Esophagus muscularis mucosa (tissue), 4 donors: ENCODE measurements around the gene BRD2. TPM values are rescaled to one million over a fixed set of nuclear protein-coding genes. Genes with fewer than 3 reads are reported as not detected.

Source experiments
- DNase-seq: peaks from one replicate; pipeline ENCODE4 v3.0.0-alpha.2; 2017; ENCODE audit errors: extremely low spot score
- H3K27ac ChIP-seq, 4 donors: fragments of 200-600 bp; sonication (generic); replicated peaks in 1 of 4; 1 replicate in 3 of 4; 2 replicates in 1 of 4; pipeline ENCODE4 v1.5.1; 2016 to 2019; ENCODE audit warnings: mild to moderate bottlenecking in 1 of 4
- H3K27me3 ChIP-seq, 4 donors: fragments of 200-600 bp; sonication (generic); one replicate each; pipeline versions ENCODE4 v1.5.1 to v1.6.0; 2016 to 2019
- H3K36me3 ChIP-seq, 4 donors: fragments of 200-600 bp; sonication (generic); one replicate each; pipeline ENCODE4 v1.5.1; 2016 to 2019
- H3K4me1 ChIP-seq, 4 donors: fragments of 200-600 bp; sonication (generic); one replicate each; pipeline ENCODE4 v1.5.1; 2016 to 2019
- H3K4me3 ChIP-seq, 4 donors: fragments of 200-600 bp; sonication (generic); 1 replicate in 2 of 4; 2 replicates in 2 of 4; pipeline ENCODE4 v1.5.1; 2016 to 2019; ENCODE audit warnings: mild to moderate bottlenecking in 4 of 4, moderate library complexity in 1 of 4
- H3K9me3 ChIP-seq, 4 donors: fragments of 200-600 bp; sonication (generic); 1 replicate in 3 of 4; 2 replicates in 1 of 4; pipeline ENCODE4 v1.5.1; 2016 to 2019
- CTCF ChIP-seq, 3 experiments: fragments of 200-600 bp in 2 of 3; fragments of 450-650 bp in 1 of 3; sonication (generic) in 2 of 3; IDR thresholded peaks; one replicate each; pipeline ENCODE4 v1.5.1; 2017 to 2019; ENCODE audit warnings: antibody characterized with exemption in 3 of 3, mild to moderate bottlenecking in 2 of 3, moderate library complexity in 1 of 3
- EP300 ChIP-seq: sonication (generic); formaldehyde crosslinking; IDR thresholded peaks from one replicate; pipeline ENCODE4 v1.6.1; 2017; ENCODE audit warnings: antibody characterized with exemption
- POLR2A ChIP-seq: fragments of 450-650 bp; IDR thresholded peaks from one replicate; pipeline ENCODE4 v1.6.1; 2017; ENCODE audit warnings: antibody characterized with exemption, moderate library complexity, mild to moderate bottlenecking, low read depth
- POLR2AphosphoS5 ChIP-seq, 2 donors: sonication (generic); formaldehyde crosslinking; IDR thresholded peaks; one replicate each; pipeline ENCODE4 v1.6.1; 2017; ENCODE audit warnings: antibody characterized with exemption in 2 of 2
- WGBS: methylation state at CpG from one replicate; pipeline ENCODE4 v1.1.5; 2018; 5-methylcytosine and 5-hydroxymethylcytosine counted together
- intact Hi-C: fragments of 100-400 bp; cut with DNase I; formaldehyde crosslinking; loops from one replicate; pipeline ENCODE4 v1.15.1; 2023
- total RNA-seq, 4 donors: library from RNA; depleted of rRNA; stranded (reverse); fragments of >200 nt; gene quantifications; one replicate each; pipeline versions ENCODE4 v1.1.0 to v1.2.1, GENCODE V29; 2016

The BRD2 gene
- total RNA-seq, 4 donors from 2014 or later: 107 to 148 (median 118) TPM

GRCh38 chr6:32943864-32944649 lies 24.3 kb upstream of the BRD2 start:
- WGBS: 73% methylated on average over 4 of the region's 4 CpGs
- no peaks in the 10 kb centered on the region for H3K9me3 ChIP-seq
- H3K4me1 ChIP-seq: peaks cover 0 to 15% (median 11%) of the 10 kb centered on the region in 4 donors
- H3K27me3 ChIP-seq: no peaks in the 10 kb centered on the region
- DNase-seq: no peak
- no peak overlapping the region for H3K4me3 ChIP-seq
- TF ChIP-seq EP300: no peak
- no peak for TF ChIP-seq POLR2A
- peak in 1 of 2 donors; percentile 27 for TF ChIP-seq POLR2AphosphoS5 (IDR thresholded peaks at IDR 0.05)
- no peak for TF ChIP-seq CTCF (IDR thresholded peaks at IDR 0.05)
- peak overlapping the region in 3 of 4 donors; percentile 2 to 27 (median 14) for H3K27ac ChIP-seq
- H3K36me3 ChIP-seq: no peaks in the 10 kb centered on the region
- intact Hi-C loops: no loop called here

GRCh38 chr6:32945108-32945760 lies 23.2 kb upstream of the BRD2 start:
- TF ChIP-seq POLR2A (no peak), EP300 (no peak), CTCF (IDR thresholded peaks at IDR 0.05) (no peak), POLR2AphosphoS5 (IDR thresholded peaks at IDR 0.05) (no peak)
- intact Hi-C loops: no loop called here
- Histone ChIP-seq H3K27ac (peak overlapping the region in 2 of 4 donors; percentile 14 to 17), H3K4me1 (peaks cover 0 to 14% (median 11%) of the 10 kb centered on the region in 4 donors), H3K4me3 (no peak overlapping the region), H3K27me3 (no peaks in the 10 kb centered on the region), H3K36me3 (no peaks in the 10 kb centered on the region), H3K9me3 (no peaks in the 10 kb centered on the region)
- 74% methylated on average over 9 of the region's 9 CpGs for WGBS
- DNase-seq: no peak

GRCh38 chr6:32945953-32946352 lies 22.4 kb upstream of the BRD2 start:
- Histone ChIP-seq H3K9me3 (no peaks in the 10 kb centered on the region), H3K4me1 (peaks cover 0 to 9% (median 5%) of the 10 kb centered on the region in 4 donors), H3K27me3 (no peaks in the 10 kb centered on the region), H3K4me3 (no peak overlapping the region), H3K36me3 (no peaks in the 10 kb centered on the region), H3K27ac (no peak overlapping the region)
- no peak for DNase-seq
- intact Hi-C loops: no loop called here
- TF ChIP-seq POLR2A (no peak), POLR2AphosphoS5 (IDR thresholded peaks at IDR 0.05) (no peak), EP300 (no peak), CTCF (IDR thresholded peaks at IDR 0.05) (no peak)

- Histone ChIP-seq H3K27ac (no peak overlapping the region), H3K36me3 (no peaks in the 10 kb centered on the region), H3K9me3 (no peaks in the 10 kb centered on the region), H3K27me3 (no peaks in the 10 kb centered on the region), H3K4me1 (peaks cover 0 to 7% (median under 1%) of the 10 kb centered on the region in 4 donors), H3K4me3 (no peak overlapping the region)
- no peak for DNase-seq
- intact Hi-C loops: no loop called here
- TF ChIP-seq EP300: no peak
- TF ChIP-seq POLR2AphosphoS5 (IDR thresholded peaks at IDR 0.05): no peak
- TF ChIP-seq POLR2A: no peak
- TF ChIP-seq CTCF (IDR thresholded peaks at IDR 0.05): no peak
Measured at GRCh38 chr6:32946893-32947292, 21.5 kb upstream of the BRD2 start.
